H1 (cell line): ENCODE results near the gene MAML1. TPM values are rescaled to one million over a fixed set of nuclear protein-coding genes. Genes with fewer than 3 reads are reported as not detected.

Source experiments
- CTCF ChIA-PET: fragments of 300-600 bp; sonication (Branson Sonifier 250); formaldehyde crosslinking; loops from one replicate; lab custom pipeline; 2021; ENCODE audit not compliant: partially characterized antibody; lab: Charles Lee
- POLR2A ChIA-PET: fragments of 300-600 bp; sonication (Branson Sonifier 250); formaldehyde crosslinking; loops from one replicate; lab custom pipeline; 2021; ENCODE audit warnings: inconsistent platforms; ENCODE audit not compliant: partially characterized antibody; lab: Charles Lee
- DNase-seq, 2 experiments: peaks; one replicate each; pipeline versions ENCODE4 v3.0.0 to v3.0.0-alpha.2; 2010 to 2022; ENCODE audit warnings: low spot score in 2 of 2, low read depth in 1 of 2, mixed read lengths in 1 of 2
- FAIRE-seq: peaks from 2 replicates; lab custom pipeline; 2011; peaks lifted over from hg19 to GRCh38; lab: Jason Lieb, UNC
- H2AFZ ChIP-seq: 2 replicates; pipeline ENCODE4 v1.8.1; 2012; ENCODE audit warnings: low read length, inconsistent platforms
- H2AK5ac ChIP-seq: 2 replicates; pipeline ENCODE4 v1.6.1; 2013; ENCODE audit warnings: low read depth, low read length
- H2BK120ac ChIP-seq: replicated peaks from 2 replicates; pipeline ENCODE3; 2013; ENCODE audit warnings: low read depth, low read length, inconsistent platforms
- H2BK12ac ChIP-seq: 2 replicates; pipeline ENCODE4 v1.6.1; 2013; ENCODE audit warnings: low read depth, low read length
- H2BK15ac ChIP-seq: 2 replicates; pipeline ENCODE4 v1.6.1; 2013; ENCODE audit warnings: low read length
- H2BK20ac ChIP-seq: 2 replicates; pipeline ENCODE4 v1.6.1; 2013; ENCODE audit warnings: low read length
- H2BK5ac ChIP-seq: 2 replicates; pipeline ENCODE4 v1.6.1; 2013; ENCODE audit warnings: low read depth, low read length
- H3K14ac ChIP-seq: 2 replicates; pipeline ENCODE4 v1.6.1; 2013; ENCODE audit warnings: inconsistent platforms; ENCODE audit not compliant: insufficient read length
- H3K18ac ChIP-seq: 2 replicates; pipeline ENCODE4 v1.6.1; 2013; ENCODE audit warnings: low read length; ENCODE audit errors: extremely low read depth
- H3K23ac ChIP-seq: 2 replicates; pipeline ENCODE4 v1.6.1; 2013; ENCODE audit warnings: inconsistent platforms; ENCODE audit not compliant: insufficient read length
- H3K23me2 ChIP-seq: 2 replicates; pipeline ENCODE4 v1.6.1; 2013; ENCODE audit warnings: low read depth, low read length
- H3K27ac ChIP-seq: 2 replicates; pipeline ENCODE4 v1.6.1; 2011; ENCODE audit warnings: low read depth, low read length, inconsistent platforms
- H3K27me3 ChIP-seq, 4 experiments: replicated peaks in 1 of 4; 1 replicate in 1 of 4; 2 replicates in 3 of 4; pipeline versions ENCODE4 v1.6.1 to v1.8.1; 2011 to 2013; ENCODE audit warnings: low read length in 3 of 4, mild to moderate bottlenecking in 3 of 4, inconsistent platforms in 2 of 4, mixed read lengths in 2 of 4, moderate library complexity in 1 of 4; ENCODE audit not compliant: control insufficient read depth in 3 of 4, insufficient read depth in 3 of 4; ENCODE audit errors: extremely low read depth in 1 of 4
- H3K36me3 ChIP-seq, 4 experiments: 2 replicates each; pipeline versions ENCODE4 v1.6.1 to v1.8.1; 2011 to 2013; ENCODE audit warnings: mild to moderate bottlenecking in 4 of 4, low read length in 3 of 4, moderate library complexity in 2 of 4, control low read depth in 1 of 4, inconsistent platforms in 1 of 4; ENCODE audit not compliant: insufficient read depth in 4 of 4, control insufficient read depth in 2 of 4
- H3K4ac ChIP-seq: replicated peaks from 2 replicates; pipeline ENCODE3; 2013; ENCODE audit warnings: low read length, low read depth, mixed read lengths, inconsistent platforms; ENCODE audit not compliant: insufficient read length
- H3K4me1 ChIP-seq, 4 experiments: replicated peaks in 1 of 4; 1 replicate in 1 of 4; 2 replicates in 3 of 4; pipeline versions ENCODE4 v1.6.1 to v1.8.1; 2011 to 2013; ENCODE audit warnings: low read length in 3 of 4, inconsistent platforms in 2 of 4, mixed read lengths in 1 of 4; ENCODE audit not compliant: insufficient read depth in 4 of 4, control insufficient read depth in 3 of 4
- H3K4me2 ChIP-seq, 2 experiments: 2 replicates each; pipeline versions ENCODE4 v1.6.1 to v1.8.1; 2011 to 2013; ENCODE audit warnings: low read depth in 2 of 2, low read length in 2 of 2, control low read depth in 1 of 2, inconsistent platforms in 1 of 2, mild to moderate bottlenecking in 1 of 2; ENCODE audit not compliant: insufficient read depth in 1 of 2
- H3K4me3 ChIP-seq, 4 experiments: fragments of 200-600, 300-600 bp in 1 of 4; sonication (generic), shearing (Covaris generic), sonication (Bioruptor Twin) in 1 of 4; 2 replicates each; pipeline versions ENCODE4 v1.5.1 to v1.8.1; 2011 to 2016; ENCODE audit warnings: low read length in 4 of 4, low read depth in 3 of 4, control low read depth in 2 of 4, inconsistent platforms in 2 of 4, mild to moderate bottlenecking in 2 of 4, mixed read lengths in 1 of 4, moderate library complexity in 1 of 4; ENCODE audit not compliant: insufficient read depth in 2 of 4; ENCODE audit errors: extremely low read depth in 1 of 4
- H3K56ac ChIP-seq: replicated peaks from 2 replicates; pipeline ENCODE3; 2013; ENCODE audit warnings: low read depth, mild to moderate bottlenecking, mixed read lengths, low read length, inconsistent platforms; ENCODE audit not compliant: insufficient read length
- H3K79me1 ChIP-seq: 2 replicates; pipeline ENCODE4 v1.6.1; 2013; ENCODE audit warnings: low read depth, low read length, control low read depth
- H3K79me2 ChIP-seq, 2 experiments: 2 replicates each; pipeline versions ENCODE4 v1.6.1 to v1.8.1; 2012 to 2013; ENCODE audit warnings: low read length in 2 of 2, mild to moderate bottlenecking in 2 of 2, inconsistent platforms in 1 of 2; ENCODE audit not compliant: insufficient read depth in 2 of 2, control insufficient read depth in 1 of 2
- H3K9ac ChIP-seq, 4 experiments: replicated peaks in 1 of 4; 1 replicate in 1 of 4; 2 replicates in 3 of 4; pipeline versions ENCODE4 v1.6.1 to v1.8.1; 2011 to 2013; ENCODE audit warnings: low read depth in 3 of 4, low read length in 3 of 4, control low read depth in 2 of 4, mild to moderate bottlenecking in 2 of 4, moderate library complexity in 2 of 4, inconsistent platforms in 1 of 4; ENCODE audit errors: extremely low read depth in 1 of 4
- H3K9me3 ChIP-seq, 2 experiments: 2 replicates each; pipeline versions ENCODE4 v1.6.1 to v1.8.1; 2012 to 2013; ENCODE audit warnings: mild to moderate bottlenecking in 2 of 2, moderate library complexity in 2 of 2, control low read depth in 1 of 2, inconsistent platforms in 1 of 2, low read depth in 1 of 2, low read length in 1 of 2, mixed read lengths in 1 of 2; ENCODE audit not compliant: insufficient read depth in 2 of 2
- H4K20me1 ChIP-seq, 2 experiments: replicated peaks in 1 of 2; 2 replicates each; pipeline versions ENCODE3 to v1.8.1; 2011 to 2013; ENCODE audit warnings: inconsistent platforms in 2 of 2, low read length in 2 of 2, mild to moderate bottlenecking in 1 of 2; ENCODE audit not compliant: insufficient read depth in 2 of 2, control insufficient read depth in 1 of 2
- H4K5ac ChIP-seq: 2 replicates; pipeline ENCODE4 v1.6.1; 2013; ENCODE audit warnings: low read length, low read depth, mixed read lengths, inconsistent platforms; ENCODE audit not compliant: insufficient read length
- H4K8ac ChIP-seq: 2 replicates; pipeline ENCODE4 v1.8.0; 2013; ENCODE audit warnings: mild to moderate bottlenecking, moderate library complexity, low read length, inconsistent platforms; ENCODE audit not compliant: insufficient read depth; ENCODE audit errors: extremely low read depth
- H4K91ac ChIP-seq: replicated peaks from 2 replicates; pipeline ENCODE3; 2013; ENCODE audit warnings: low read length, mixed read lengths, inconsistent platforms; ENCODE audit not compliant: insufficient read length
- CREB1 ChIP-seq: IDR thresholded peaks from 2 replicates; pipeline ENCODE4 v1.6.1; 2012; ENCODE audit warnings: inconsistent platforms
- CTBP2 ChIP-seq: IDR thresholded peaks from 2 replicates; pipeline ENCODE4 v1.7.0; 2011; ENCODE audit warnings: borderline replicate concordance, mild to moderate bottlenecking, moderate library complexity, mixed read lengths, low read length; ENCODE audit not compliant: insufficient read depth, insufficient read length
- E2F6 ChIP-seq: IDR thresholded peaks from 2 replicates; pipeline ENCODE4 v1.6.1; 2012; ENCODE audit warnings: inconsistent platforms
- EGR1 ChIP-seq: IDR thresholded peaks from 2 replicates; pipeline ENCODE4 v1.6.1; 2011; ENCODE audit warnings: low read depth, low read length, borderline replicate concordance
- EZH2 ChIP-seq: fragments of 200-600 bp; sonication (generic); IDR thresholded peaks from 2 replicates; pipeline ENCODE4 v1.7.1; 2012; ENCODE audit warnings: low read depth, mild to moderate bottlenecking, moderate library complexity, low read length, inconsistent platforms; ENCODE audit not compliant: severe bottlenecking
- JUND ChIP-seq: IDR thresholded peaks from 2 replicates; pipeline ENCODE4 v1.6.1; 2011; ENCODE audit warnings: mild to moderate bottlenecking, improper control_type of control experiment, low read length
- NRF1 ChIP-seq: IDR thresholded peaks from 2 replicates; pipeline ENCODE4 v1.6.1; 2011; ENCODE audit warnings: mild to moderate bottlenecking, low read depth, low read length, improper control_type of control experiment
- SUZ12 ChIP-seq: fragments of 200-600 bp; sonication (generic); IDR thresholded peaks from 2 replicates; pipeline ENCODE4 v1.6.1; 2012; ENCODE audit warnings: mild to moderate bottlenecking, inconsistent platforms, low read length, moderate library complexity, mixed read lengths
- TAF7 ChIP-seq: optimal IDR thresholded peaks from 2 replicates; pipeline ENCODE3; 2011; ENCODE audit warnings: low read depth, mild to moderate bottlenecking, inconsistent platforms, low read length, moderate library complexity, borderline replicate concordance
- TCF12 ChIP-seq: IDR thresholded peaks from 2 replicates; pipeline ENCODE4 v1.6.1; 2011; ENCODE audit warnings: low read depth, mild to moderate bottlenecking, low read length
- USF2 ChIP-seq: IDR thresholded peaks from 2 replicates; pipeline ENCODE4 v1.6.1; 2011; ENCODE audit warnings: low read length, improper control_type of control experiment
- WGBS, 2 experiments: shearing (Covaris generic) in 1 of 2; methylation state at CpG; one replicate each; pipeline versions ENCODE4 v1.1.6 to v1.1.7; 2013 to 2015; ENCODE audit warnings: low lambda C conversion rate in 2 of 2, mixed read lengths in 2 of 2, inconsistent platforms in 1 of 2, low coverage in 1 of 2, missing lambda C conversion rate in 1 of 2; ENCODE audit not compliant: insufficient replicate concordance in 2 of 2, insufficient coverage in 1 of 2, insufficient read length in 1 of 2; ENCODE audit errors: extremely low coverage in 1 of 2, missing lambda C conversion rate in 1 of 2; 5-methylcytosine and 5-hydroxymethylcytosine counted together
- polyA plus RNA-seq, 7 experiments: library from polyadenylated mRNA; depleted of rRNA in 3 of 7; stranded (reverse) in 5 of 7; unstranded in 2 of 7; fragments of >200 nt in 5 of 7; fragments of 200-250 nt in 2 of 7; gene quantifications; 1 replicate in 5 of 7; 2 replicates in 1 of 7; 4 replicates in 1 of 7; pipeline versions ENCODE4 v1.2.1 to v1.2.3, GENCODE V29; 2011 to 2013; ENCODE audit warnings: missing spikeins in 2 of 7, mixed read lengths in 2 of 7
- total RNA-seq: library from RNA; stranded (reverse); fragmentation: NEBNext Ultra II Directional; extraction: Animal tissue kit (Norgen Biotek cat#: 25700); gene quantifications from 2 replicates; pipeline ENCODE4 v1.2.1, GENCODE V29; 2021

The MAML1 gene
- total and polyA plus RNA-seq, 2 of the 8 experiments (the other 6 are each of a cell fraction or from before 2014, with no cell fraction given) = 17.1 to 41.9 TPM

- no peak overlapping the region for H2BK5ac ChIP-seq
- H4K8ac ChIP-seq = no peak overlapping the region
- H3K4me3 ChIP-seq = peak overlapping the region; percentile 20 to 80 (median 76); a peak in 5 of 8 replicates
- H3K4ac ChIP-seq = no peak overlapping the region
- DNase-seq (no peak), FAIRE-seq (no peak)
- no peak overlapping the region for H2BK12ac ChIP-seq
- no peak overlapping the region for H3K56ac ChIP-seq
- no peak overlapping the region for H2BK120ac ChIP-seq
- peaks cover 34 to 67% of the 10 kb centered on the region in 2 experiments for H3K79me2 ChIP-seq
- peaks cover 2% of the 10 kb centered on the region for H3K79me1 ChIP-seq
- peaks cover 0 to 3% (median 3%) of the 10 kb centered on the region in 4 experiments; a peak in 3 of 7 replicates for H3K4me1 ChIP-seq
- H3K9me3 ChIP-seq = no peaks in the 10 kb centered on the region
- no peak overlapping the region for H2BK20ac ChIP-seq
- peaks cover 12 to 15% of the 10 kb centered on the region in 2 experiments for H4K20me1 ChIP-seq
- WGBS, 2 experiments = 92% methylated on average over 9 of the region's 12 CpGs; no CpG with 5 or more reads in 1 of the 2 experiments
- H3K18ac ChIP-seq = no peak overlapping the region
- no peak overlapping the region for H4K5ac ChIP-seq
- H3K27ac ChIP-seq = no peak overlapping the region
- no peak overlapping the region for H2BK15ac ChIP-seq
- CTCF ChIA-PET = interaction anchor here (0.6 to 1.4 kb wide), 3 partner anchors 11 to 33 kb away, joined by 3 to 5 read pairs (median 3); no protein-coding TSS in a partner anchor
- no peak overlapping the region for H2AK5ac ChIP-seq
- H3K4me2 ChIP-seq = peak overlapping the region; percentile 71 to 72
- H3K9ac ChIP-seq = no peak overlapping the region; a peak in 1 of 7 replicates
- POLR2A ChIA-PET = interaction anchor here (1.0 to 3.1 kb wide), 3 partner anchors 8 to 31 kb away, joined by 4 to 22 read pairs (median 6); no protein-coding TSS in a partner anchor
- H3K27me3 ChIP-seq = no peaks in the 10 kb centered on the region
- H3K36me3 ChIP-seq = peaks cover 5 to 21% (median 6%) of the 10 kb centered on the region in 4 experiments; a peak in 5 of 8 replicates
- H3K14ac ChIP-seq = no peak overlapping the region
- H4K91ac ChIP-seq = no peak overlapping the region
- no peak overlapping the region for H3K23ac ChIP-seq
- H3K23me2 ChIP-seq = peaks cover 4% of the 10 kb centered on the region; the same call in 1 of the 2 replicates
- no peak overlapping the region for H2AFZ ChIP-seq
- TF ChIP-seq TCF12 (no peak), CTBP2 (no peak), USF2 (no peak), E2F6 (no peak), CREB1 (no peak), TAF7 (no peak), NRF1 (no peak), SUZ12 (no peak), EZH2 (no peak), EGR1 (no peak), JUND (no peak)
These were observed 2.0 kb downstream of the MAML1 start for GRCh38 chr5:179734536-179735164.
